Thymus (tissue), 11 donors: ENCODE data around the gene ACTL8. TPM values are rescaled to one million over a fixed set of nuclear protein-coding genes. Genes with fewer than 3 reads are reported as not detected.

Experiments used
- DNase-seq, 9 donors: peaks; one replicate each; pipeline ENCODE4 v3.0.0-alpha.2; 2013; ENCODE audit warnings: low spot score in 9 of 9, low read depth in 6 of 9, missing footprints in 1 of 9
- H3K27ac ChIP-seq, 2 donors: one replicate each; pipeline ENCODE4 v1.5.1; 2013; ENCODE audit warnings: control low read depth in 1 of 2, low read depth in 1 of 2, low read length in 1 of 2, mild to moderate bottlenecking in 1 of 2, moderate library complexity in 1 of 2
- H3K27me3 ChIP-seq, 2 donors: one replicate each; pipeline ENCODE4 v1.5.1; 2013; ENCODE audit warnings: low read length in 1 of 2; ENCODE audit not compliant: control insufficient read depth in 2 of 2, insufficient read depth in 1 of 2
- H3K36me3 ChIP-seq, 2 donors: one replicate each; pipeline ENCODE4 v1.5.1; 2013; ENCODE audit warnings: low read length in 1 of 2, mild to moderate bottlenecking in 1 of 2, moderate library complexity in 1 of 2; ENCODE audit not compliant: control insufficient read depth in 2 of 2, insufficient read depth in 2 of 2
- H3K4me1 ChIP-seq, 2 donors: one replicate each; pipeline ENCODE4 v1.5.1; 2013; ENCODE audit warnings: low read length in 2 of 2; ENCODE audit not compliant: control insufficient read depth in 2 of 2, insufficient read depth in 2 of 2
- H3K4me3 ChIP-seq, 2 donors: one replicate each; pipeline ENCODE4 v1.5.1; 2013; ENCODE audit warnings: low read length in 2 of 2, control low read depth in 1 of 2, mild to moderate bottlenecking in 1 of 2
- H3K9me3 ChIP-seq, 2 donors: one replicate each; pipeline ENCODE4 v1.5.1; 2013; ENCODE audit warnings: low read length in 1 of 2, mild to moderate bottlenecking in 1 of 2; ENCODE audit not compliant: control insufficient read depth in 2 of 2, insufficient read depth in 1 of 2
- WGBS: extraction: QIAGEN DNeasy Blood & Tissue Kit; methylation state at CpG from one replicate; pipeline ENCODE4 v1.1.7; 2013; 5-methylcytosine and 5-hydroxymethylcytosine counted together
- polyA plus RNA-seq: library from polyadenylated mRNA; stranded (reverse); fragments of 200-250 nt; gene quantifications from one replicate; pipeline ENCODE4 v1.2.3, GENCODE V29; 2013
- total RNA-seq: library from RNA; stranded (reverse); fragments of 120-200 nt; gene quantifications from one replicate; pipeline ENCODE4 v1.2.4, GENCODE V29; 2013
- donor health status: healthy.

Gene ACTL8
- total and polyA plus RNA-seq, 2 donors: 0.28 to 0.71 TPM

DNA sequence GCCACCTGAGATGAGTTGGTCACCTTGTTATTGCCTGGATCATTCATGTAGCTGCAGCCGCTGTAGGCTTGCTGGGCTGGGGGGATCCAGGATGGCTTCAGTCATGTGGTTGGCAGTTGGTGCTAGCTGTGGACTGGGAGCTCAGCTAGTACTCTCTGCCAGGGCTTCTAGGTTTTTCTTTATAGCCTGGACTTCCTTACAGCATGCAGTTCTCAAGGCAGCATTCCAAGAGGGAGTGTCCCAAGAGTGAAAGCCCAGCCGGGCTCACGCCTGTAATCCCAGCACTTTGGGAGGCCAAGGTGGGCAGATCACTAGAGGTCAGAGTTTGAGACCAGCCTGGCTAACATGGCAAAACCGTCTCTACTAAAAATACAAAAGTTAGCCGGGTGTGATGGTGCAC, 23.7 kb upstream of the ACTL8 start:
- Histone ChIP-seq H3K9me3 (no peaks in the 10 kb centered on the region), H3K4me1 (no peaks in the 10 kb centered on the region), H3K27me3 (no peaks in the 10 kb centered on the region), H3K27ac (no peak overlapping the region), H3K4me3 (no peak overlapping the region), H3K36me3 (no peaks in the 10 kb centered on the region)
- WGBS: 88% methylated on average over 5 of the region's 5 CpGs
- no peak for DNase-seq

DNA sequence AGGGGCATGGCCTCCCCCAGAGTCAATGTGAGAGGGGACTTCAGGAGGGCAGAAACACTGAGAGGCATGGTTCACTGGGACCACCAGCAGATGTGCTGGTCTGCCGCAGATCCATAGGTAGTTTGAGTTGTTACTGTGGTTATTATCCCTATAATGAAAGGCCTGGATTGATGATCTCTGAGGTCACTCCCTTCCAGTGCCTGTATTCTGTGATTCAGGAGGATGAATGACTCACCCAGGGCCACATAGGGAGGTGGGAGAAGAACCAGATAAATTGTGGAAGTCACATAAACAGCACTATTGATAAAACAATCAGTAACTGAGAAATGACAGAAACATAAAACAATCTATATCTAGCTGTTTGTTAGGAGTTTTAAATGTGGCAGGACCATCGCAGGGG, 22.7 kb upstream of the ACTL8 start:
- H3K4me3 ChIP-seq: no peak overlapping the region
- 94% methylated on average over 2 of the region's 2 CpGs for WGBS
- no peak for DNase-seq
- H3K36me3 ChIP-seq: no peaks in the 10 kb centered on the region
- no peaks in the 10 kb centered on the region for H3K27me3 ChIP-seq
- H3K27ac ChIP-seq: no peak overlapping the region
- no peaks in the 10 kb centered on the region for H3K9me3 ChIP-seq
- H3K4me1 ChIP-seq: no peaks in the 10 kb centered on the region

DNA sequence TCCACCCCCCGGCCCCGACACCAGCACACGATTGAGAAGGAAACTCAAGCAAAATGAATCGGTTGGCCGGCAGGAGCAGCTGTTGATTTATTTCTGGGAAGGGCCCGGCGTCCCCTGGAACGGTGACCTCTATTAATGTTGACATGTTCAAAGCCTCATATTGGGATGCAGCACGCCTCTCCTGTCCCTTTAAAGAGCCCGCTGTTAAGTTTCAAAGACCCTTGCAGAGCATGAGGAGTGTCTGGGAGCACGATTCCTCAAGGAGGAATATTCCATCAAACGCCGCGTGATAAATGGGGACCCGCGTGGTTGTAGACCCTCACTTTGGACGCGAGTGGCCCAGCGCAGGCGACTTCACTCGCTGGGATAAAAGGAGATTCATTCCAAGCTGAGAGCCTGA, 21.5 kb upstream of the ACTL8 start:
- DNase-seq: no peak
- no peaks in the 10 kb centered on the region for H3K4me1 ChIP-seq
- H3K9me3 ChIP-seq: no peaks in the 10 kb centered on the region
- no peak overlapping the region for H3K27ac ChIP-seq
- H3K27me3 ChIP-seq: no peaks in the 10 kb centered on the region
- 81% methylated on average over 21 of the region's 21 CpGs for WGBS
- no peak overlapping the region for H3K4me3 ChIP-seq
- no peaks in the 10 kb centered on the region for H3K36me3 ChIP-seq

DNA sequence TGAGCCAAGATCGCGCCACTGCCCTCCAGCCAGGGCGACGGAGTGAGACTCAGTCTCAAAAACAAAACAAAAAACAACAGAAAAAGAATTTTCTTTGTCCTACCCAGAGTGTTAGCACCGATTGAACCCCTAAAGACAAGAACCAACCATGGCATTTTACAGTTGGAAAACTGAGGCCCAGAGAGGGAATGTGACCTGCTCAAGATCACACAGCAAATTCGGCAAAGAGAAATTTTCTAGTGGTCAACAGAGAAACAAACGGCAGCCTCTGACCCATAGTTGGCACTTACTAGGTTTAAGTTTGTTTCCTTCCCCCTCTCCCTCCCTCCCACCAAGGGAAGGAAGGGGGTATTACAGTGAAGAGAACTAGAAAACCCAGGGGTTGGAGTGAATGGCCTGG, 20.5 kb upstream of the ACTL8 start:
- Histone ChIP-seq H3K4me1 (no peaks in the 10 kb centered on the region), H3K27me3 (no peaks in the 10 kb centered on the region), H3K27ac (no peak overlapping the region), H3K9me3 (no peaks in the 10 kb centered on the region), H3K36me3 (no peaks in the 10 kb centered on the region), H3K4me3 (no peak overlapping the region)
- DNase-seq: no peak
- 87% methylated on average over 7 of the region's 7 CpGs for WGBS

DNA sequence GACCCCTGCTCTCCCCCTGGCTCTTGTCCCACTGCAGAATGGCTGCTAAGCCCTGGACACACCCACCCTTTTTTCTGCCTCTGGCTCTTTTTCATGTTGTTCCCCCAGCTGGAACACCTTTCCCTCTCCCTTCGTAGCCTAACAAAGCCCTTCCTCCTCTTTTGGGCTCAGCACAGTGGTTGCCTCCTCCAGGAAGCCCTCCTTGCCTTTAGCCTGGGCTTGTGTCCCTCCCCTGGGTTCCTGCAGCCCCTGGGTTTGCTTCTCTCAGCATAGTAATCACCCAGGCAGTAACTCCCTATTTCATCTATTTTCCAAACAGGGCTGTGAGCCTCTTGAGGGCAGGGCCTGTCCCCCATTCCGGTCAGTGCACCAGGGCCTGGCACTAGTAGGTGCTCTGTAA, 19.8 kb upstream of the ACTL8 start:
- no peaks in the 10 kb centered on the region for H3K36me3 ChIP-seq
- WGBS: 82% methylated on average over 2 of the region's 2 CpGs
- H3K27ac ChIP-seq: no peak overlapping the region
- H3K4me3 ChIP-seq: no peak overlapping the region
- DNase-seq: no peak
- no peaks in the 10 kb centered on the region for H3K27me3 ChIP-seq
- H3K4me1 ChIP-seq: no peaks in the 10 kb centered on the region
- H3K9me3 ChIP-seq: no peaks in the 10 kb centered on the region

DNA sequence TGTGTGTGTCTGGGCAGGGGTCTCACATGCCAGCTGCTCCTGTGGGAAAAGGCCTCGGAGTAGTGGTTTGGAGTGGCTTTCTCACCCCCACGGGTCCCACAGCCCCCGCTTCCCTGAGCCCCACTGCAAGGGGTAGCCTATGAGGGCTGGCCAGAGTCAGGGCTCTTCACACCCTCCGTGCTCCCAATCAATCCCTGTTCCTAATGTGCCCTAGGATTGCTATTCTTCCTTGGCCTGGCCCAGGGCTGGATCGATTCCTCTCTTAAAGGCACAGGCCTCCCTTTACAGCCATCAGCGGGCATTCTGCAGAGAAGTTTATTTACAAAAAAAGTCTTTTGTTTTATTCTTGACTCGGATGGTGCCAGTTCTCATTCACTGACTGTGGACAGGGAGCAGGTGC, 19.3 kb upstream of the ACTL8 start:
- no peaks in the 10 kb centered on the region for H3K27me3 ChIP-seq
- no peaks in the 10 kb centered on the region for H3K9me3 ChIP-seq
- 68% methylated on average over 7 of the region's 7 CpGs for WGBS
- no peak for DNase-seq
- no peak overlapping the region for H3K27ac ChIP-seq
- no peaks in the 10 kb centered on the region for H3K36me3 ChIP-seq
- H3K4me1 ChIP-seq: no peaks in the 10 kb centered on the region
- H3K4me3 ChIP-seq: no peak overlapping the region

DNA sequence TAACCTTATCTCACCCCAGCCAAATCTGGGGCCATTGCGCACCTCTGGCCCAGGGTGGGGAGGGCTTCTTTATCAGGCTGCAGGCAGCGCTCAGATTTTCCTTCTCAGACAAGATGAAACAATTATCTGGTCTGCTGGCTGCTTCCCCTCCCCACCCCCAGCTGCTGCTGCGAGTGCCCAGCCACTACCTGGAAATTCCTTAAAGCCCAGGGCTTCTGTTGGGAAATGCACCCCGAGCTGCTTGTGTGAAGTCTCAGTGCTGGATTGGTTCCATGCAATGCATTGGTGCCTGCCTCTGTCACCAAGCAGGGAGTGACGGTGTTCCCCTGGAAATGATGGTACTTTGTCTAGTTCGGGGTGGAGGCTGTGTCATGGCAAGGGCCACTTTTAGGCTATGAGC, 18.5 kb upstream of the ACTL8 start:
- H3K27ac ChIP-seq: no peak overlapping the region
- no peaks in the 10 kb centered on the region for H3K4me1 ChIP-seq
- H3K27me3 ChIP-seq: peaks cover 0 to 2% of the 10 kb centered on the region in 2 donors
- no peaks in the 10 kb centered on the region for H3K36me3 ChIP-seq
- no peaks in the 10 kb centered on the region for H3K9me3 ChIP-seq
- no peak overlapping the region for H3K4me3 ChIP-seq
- DNase-seq: no peak
- 72% methylated on average over 6 of the region's 6 CpGs for WGBS

DNA sequence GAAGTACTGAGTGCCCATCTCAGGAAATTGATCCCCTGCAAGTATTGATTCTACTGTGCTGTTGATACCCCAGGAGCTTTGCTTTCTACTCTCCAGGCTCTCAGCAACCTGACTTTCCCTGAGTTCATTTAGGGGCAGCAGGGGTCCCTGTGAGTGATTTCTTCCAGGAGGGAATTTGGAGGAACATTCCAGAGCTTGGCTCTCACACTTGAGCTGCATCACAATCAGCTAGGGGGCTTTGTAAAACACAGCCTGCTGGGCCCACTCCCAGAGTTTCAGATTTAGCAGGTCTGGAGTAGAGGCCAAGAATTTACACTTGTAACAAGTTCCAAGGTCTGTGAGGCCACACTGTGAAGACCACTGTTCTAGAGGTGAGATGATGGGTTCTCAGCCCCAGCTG, 16.1 kb upstream of the ACTL8 start:
- H3K27ac ChIP-seq: no peak overlapping the region
- no peaks in the 10 kb centered on the region for H3K9me3 ChIP-seq
- no peaks in the 10 kb centered on the region for H3K4me1 ChIP-seq
- no peaks in the 10 kb centered on the region for H3K36me3 ChIP-seq
- no peak overlapping the region for H3K4me3 ChIP-seq
- DNase-seq: no peak
- H3K27me3 ChIP-seq: peaks cover 0 to 2% of the 10 kb centered on the region in 2 donors

DNA sequence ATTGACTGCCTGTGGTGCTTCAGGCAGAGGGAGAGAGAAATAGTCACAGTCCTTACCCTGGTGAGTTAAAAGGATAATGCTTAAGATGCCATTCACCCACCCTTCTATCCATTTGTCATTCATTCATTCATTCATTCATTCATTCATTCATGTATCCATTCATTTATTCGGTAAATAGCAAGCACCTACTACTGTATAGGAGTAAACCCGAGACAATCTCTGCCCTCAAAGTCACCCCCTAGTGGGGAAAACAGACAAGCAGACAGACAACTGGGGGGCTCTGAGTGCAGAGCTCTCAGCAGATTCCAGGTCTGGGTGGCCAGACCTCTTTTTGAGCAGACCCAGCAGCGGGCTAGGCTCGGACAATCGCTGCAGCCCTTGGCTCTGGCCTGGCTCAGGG, 14.1 kb upstream of the ACTL8 start:
- no peak overlapping the region for H3K4me3 ChIP-seq
- no peaks in the 10 kb centered on the region for H3K9me3 ChIP-seq
- no peak overlapping the region for H3K27ac ChIP-seq
- WGBS: 78% methylated on average over 5 of the region's 5 CpGs
- DNase-seq: no peak
- no peaks in the 10 kb centered on the region for H3K4me1 ChIP-seq
- no peaks in the 10 kb centered on the region for H3K36me3 ChIP-seq
- peaks cover 0 to 2% of the 10 kb centered on the region in 2 donors for H3K27me3 ChIP-seq

DNA sequence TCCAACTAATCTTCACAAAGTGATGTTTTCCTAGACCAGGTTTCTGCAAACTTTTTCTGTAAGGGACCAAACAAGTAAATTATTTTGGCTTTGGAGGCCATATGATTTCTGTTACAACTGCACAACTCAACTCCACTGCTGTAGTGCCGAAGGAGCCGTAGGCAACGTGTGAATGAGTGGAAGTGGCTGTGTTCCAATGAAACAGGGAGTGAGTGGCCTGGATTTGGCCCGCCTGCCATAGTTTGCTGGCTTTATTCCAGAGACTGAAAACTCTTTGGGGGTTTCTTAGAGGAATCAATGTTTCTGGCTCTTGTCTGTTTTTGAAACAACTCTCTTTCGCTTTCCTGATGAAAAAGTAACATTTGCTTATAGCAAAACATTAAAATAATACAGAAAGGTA, 12.6 kb upstream of the ACTL8 start:
- H3K36me3 ChIP-seq: no peaks in the 10 kb centered on the region
- H3K27me3 ChIP-seq: peaks cover 0 to 2% of the 10 kb centered on the region in 2 donors
- DNase-seq: no peak
- H3K9me3 ChIP-seq: no peaks in the 10 kb centered on the region
- no peak overlapping the region for H3K4me3 ChIP-seq
- 77% methylated on average over 5 of the region's 5 CpGs for WGBS
- no peak overlapping the region for H3K27ac ChIP-seq
- H3K4me1 ChIP-seq: no peaks in the 10 kb centered on the region
